NCI-H2107 (cell line): Measurements from ENCODE around the gene SPDYE1.

Experiments used
- DNase-seq: peaks from one replicate; lab custom pipeline; 2025; lab: John Stamatoyannopoulos, UW

SPDYE1 gene

GRCh38 chr7:44044315-44045225 is 46.9 kb downstream of the SPDYE1 start, which contains the start of gene DBNL:
TSS of gene DBNL (plus strand) at chr7:44044702. CDS start at chr7:44044738, 36 bp downstream.
- peak; percentile 87 for DNase-seq

- DNase-seq, result no peak
These were observed 47.7 kb downstream of the SPDYE1 start for GRCh38 chr7:44045226-44046014.

- no peak for DNase-seq
These were observed 48.8 kb downstream of the SPDYE1 start for GRCh38 chr7:44046321-44047061.

GRCh38 chr7:44048031-44048795 is 50.5 kb downstream of the SPDYE1 start:
- no peak for DNase-seq

- no peak for DNase-seq
These were observed 52.6 kb downstream of the SPDYE1 start for GRCh38 chr7:44050121-44050914.

GRCh38 chr7:44050915-44051560 is 53.3 kb downstream of the SPDYE1 start:
- DNase-seq, result no peak

GRCh38 chr7:44051611-44052220 is 54.0 kb downstream of the SPDYE1 start:
- no peak for DNase-seq

GRCh38 chr7:44052771-44053365 is 55.2 kb downstream of the SPDYE1 start:
- DNase-seq, result no peak

- DNase-seq, result no peak
These were observed 59.0 kb downstream of the SPDYE1 start for GRCh38 chr7:44056681-44057080.

GRCh38 chr7:44057181-44057848 is 59.6 kb downstream of the SPDYE1 start:
- DNase-seq, result no peak

- no peak for DNase-seq
These were observed 60.4 kb downstream of the SPDYE1 start for GRCh38 chr7:44057849-44058758.

- no peak for DNase-seq
These were observed 61.1 kb downstream of the SPDYE1 start for GRCh38 chr7:44058759-44059218.

- no peak for DNase-seq
These were observed 61.8 kb downstream of the SPDYE1 start for GRCh38 chr7:44059219-44060090.
